Testis (tissue), 2 donors: ENCODE results near the gene TTLL11.

Source experiments
- POLR2A ChIP-seq: fragments of 450-650 bp; IDR thresholded peaks from one replicate; pipeline ENCODE4 v1.6.1; 2017; ENCODE audit warnings: antibody characterized with exemption, mild to moderate bottlenecking, moderate library complexity
- TF ChIP-seq, protein P1 (sequence below), 3 experiments: fragments of 450-650 bp in 2 of 3; fragments of 200-600 bp in 1 of 3; sonication (generic) in 1 of 3; IDR thresholded peaks; one replicate each; pipeline ENCODE4 v1.5.1; 2016 to 2019; ENCODE audit warnings: antibody characterized with exemption in 3 of 3, mild to moderate bottlenecking in 2 of 3, moderate library complexity in 1 of 3

DNA sequence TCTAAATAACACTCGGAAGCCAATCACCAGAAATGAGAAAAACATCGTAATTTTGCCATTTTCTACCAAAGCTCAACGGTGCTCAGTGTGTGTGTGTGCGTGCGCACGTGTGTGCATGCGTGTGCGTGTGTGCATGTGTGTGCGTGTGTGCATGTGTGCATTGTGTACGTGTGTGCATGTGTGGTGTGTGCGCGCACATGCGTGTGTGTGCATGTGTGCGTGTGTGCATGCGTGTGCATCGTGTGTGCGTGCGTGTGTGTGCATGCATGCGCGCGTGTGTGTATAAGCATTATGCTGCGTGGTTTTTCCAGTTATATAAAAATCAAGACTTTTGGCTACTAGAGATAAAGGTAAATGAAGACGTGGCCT lies 276.7 kb downstream of the TTLL11 start:
- TF ChIP-seq POLR2A, result no peak
- TF ChIP-seq, protein P1, sequence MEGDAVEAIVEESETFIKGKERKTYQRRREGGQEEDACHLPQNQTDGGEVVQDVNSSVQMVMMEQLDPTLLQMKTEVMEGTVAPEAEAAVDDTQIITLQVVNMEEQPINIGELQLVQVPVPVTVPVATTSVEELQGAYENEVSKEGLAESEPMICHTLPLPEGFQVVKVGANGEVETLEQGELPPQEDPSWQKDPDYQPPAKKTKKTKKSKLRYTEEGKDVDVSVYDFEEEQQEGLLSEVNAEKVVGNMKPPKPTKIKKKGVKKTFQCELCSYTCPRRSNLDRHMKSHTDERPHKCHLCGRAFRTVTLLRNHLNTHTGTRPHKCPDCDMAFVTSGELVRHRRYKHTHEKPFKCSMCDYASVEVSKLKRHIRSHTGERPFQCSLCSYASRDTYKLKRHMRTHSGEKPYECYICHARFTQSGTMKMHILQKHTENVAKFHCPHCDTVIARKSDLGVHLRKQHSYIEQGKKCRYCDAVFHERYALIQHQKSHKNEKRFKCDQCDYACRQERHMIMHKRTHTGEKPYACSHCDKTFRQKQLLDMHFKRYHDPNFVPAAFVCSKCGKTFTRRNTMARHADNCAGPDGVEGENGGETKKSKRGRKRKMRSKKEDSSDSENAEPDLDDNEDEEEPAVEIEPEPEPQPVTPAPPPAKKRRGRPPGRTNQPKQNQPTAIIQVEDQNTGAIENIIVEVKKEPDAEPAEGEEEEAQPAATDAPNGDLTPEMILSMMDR (IDR thresholded peaks at IDR 0.05), result no peak
